ENCODE measurements around the gene SCAI. TPM values are rescaled to one million over a fixed set of nuclear protein-coding genes. Genes with fewer than 3 reads are reported as not detected.
"Not testable (repeated sequence)": the region's sequence is repeated elsewhere in the genome, so short reads cannot be mapped to it uniquely, and the experiment has no call there.

The SCAI gene
- total RNA-seq, 1 experiment from 2014 or later, result 4.7 TPM

- no peak for ATAC-seq
- H3K36me3 ChIP-seq (ENCODE audit: control insufficient read depth, insufficient read depth, low read length), result no peaks in the 10 kb centered on the region
- POLR2A ChIA-PET, result no interaction called here
- no peak for DNase-seq (ENCODE audit: low read depth, low spot score)
- no peaks in the 10 kb centered on the region for H3K9me3 ChIP-seq (ENCODE audit: control insufficient read depth, insufficient read depth, low read depth, low read length)
- in situ Hi-C loops (cut with HindIII; ENCODE audit: low pct_unique_long_range_greater_than_20kb, low sequenced_read_pairs) (no loop called here), intact Hi-C loops (cut with micrococcal nuclease; ENCODE audit: unreplicated experiment) (no loop called here)
- no peak overlapping the region for H3K4me3 ChIP-seq (ENCODE audit: low read depth in 2 of 2, low read length in 2 of 2)
- H3K4me1 ChIP-seq (ENCODE audit: control insufficient read depth, insufficient read depth, low read length), result no peaks in the 10 kb centered on the region
- no peak for TF ChIP-seq SIN3A (IDR thresholded peaks at IDR 0.05; ENCODE audit: borderline replicate concordance, insufficient read depth, low read depth, low read length)
- no peak for TF ChIP-seq POLR2AphosphoS5 (IDR thresholded peaks at IDR 0.05; ENCODE audit: low read depth, low read length)
- TF ChIP-seq CTCF (IDR thresholded peaks at IDR 0.05), result no peak
- TF ChIP-seq REST (IDR thresholded peaks at IDR 0.05; ENCODE audit: insufficient read depth in 1 of 2, low read depth in 2 of 2, low read length in 1 of 2), result no peak
- no peak for TF ChIP-seq TCF7L2 (IDR thresholded peaks at IDR 0.05; ENCODE audit: low read depth, low read length)
- no TSS peak for BruUV-seq (replicated peaks)
- no peak overlapping the region for H3K27ac ChIP-seq (ENCODE audit: low read length)
- CTCF ChIA-PET, result no interaction called here
- H3K27me3 ChIP-seq (ENCODE audit: control insufficient read depth, insufficient read depth, low read length), result no peaks in the 10 kb centered on the region
Measured at GRCh38 chr9:125119643-125120286, 23.6 kb downstream of the SCAI start.

- DNase-seq (ENCODE audit: low read depth, low spot score); CTCF ChIA-PET; POLR2A ChIA-PET; BruUV-seq (replicated peaks); intact Hi-C loops (cut with micrococcal nuclease; ENCODE audit: unreplicated experiment); H3K27ac ChIP-seq (ENCODE audit: low read length); ATAC-seq; H3K36me3 ChIP-seq (ENCODE audit: control insufficient read depth, insufficient read depth, low read length); H3K4me3 ChIP-seq (ENCODE audit: low read depth in 2 of 2, low read length in 2 of 2); H3K4me1 ChIP-seq (ENCODE audit: control insufficient read depth, insufficient read depth, low read length); H3K27me3 ChIP-seq (ENCODE audit: control insufficient read depth, insufficient read depth, low read length); H3K9me3 ChIP-seq (ENCODE audit: control insufficient read depth, insufficient read depth, low read depth, low read length); in situ Hi-C loops (cut with HindIII; ENCODE audit: low pct_unique_long_range_greater_than_20kb, low sequenced_read_pairs): not testable (repeated sequence)
Measured at GRCh38 chr9:125118696-125119095, 24.6 kb downstream of the SCAI start.

- DNase-seq (ENCODE audit: low read depth, low spot score); H3K4me3 ChIP-seq (ENCODE audit: low read depth in 2 of 2, low read length in 2 of 2); intact Hi-C loops (cut with micrococcal nuclease; ENCODE audit: unreplicated experiment); H3K36me3 ChIP-seq (ENCODE audit: control insufficient read depth, insufficient read depth, low read length); H3K9me3 ChIP-seq (ENCODE audit: control insufficient read depth, insufficient read depth, low read depth, low read length); H3K4me1 ChIP-seq (ENCODE audit: control insufficient read depth, insufficient read depth, low read length); H3K27ac ChIP-seq (ENCODE audit: low read length); H3K27me3 ChIP-seq (ENCODE audit: control insufficient read depth, insufficient read depth, low read length); POLR2A ChIA-PET; in situ Hi-C loops (cut with HindIII; ENCODE audit: low pct_unique_long_range_greater_than_20kb, low sequenced_read_pairs); BruUV-seq (replicated peaks); ATAC-seq: not testable (repeated sequence)
- CTCF ChIA-PET, result interaction anchor here (0.6 kb wide), 1 partner anchor 102 kb away, joined by 4 read pairs; no protein-coding TSS in a partner anchor
Measured at GRCh38 chr9:125114503-125114902, 28.8 kb downstream of the SCAI start.

Measured in Panc1 (cell line).